Neutrophil (primary cell): Measurements from ENCODE around the gene SOX2.
A peak's percentile ranks its signal among the peaks of the same experiment; 100 is the strongest.

Source experiments
- H3K27ac ChIP-seq: fragments of 200-600 bp; sonication (generic); 2 replicates; pipeline ENCODE4 v1.5.1; 2016; ENCODE audit warnings: mild to moderate bottlenecking, moderate library complexity
- H3K27me3 ChIP-seq: fragments of 200-600 bp; sonication (generic); 2 replicates; pipeline ENCODE4 v1.6.0; 2016; ENCODE audit warnings: mild to moderate bottlenecking
- H3K36me3 ChIP-seq: fragments of 200-600 bp; sonication (generic); 2 replicates; pipeline ENCODE4 v1.5.1; 2017
- H3K4me1 ChIP-seq, 2 experiments: fragments of 200-600 bp in 1 of 2; sonication (generic) in 1 of 2; 1 replicate in 1 of 2; 2 replicates in 1 of 2; pipeline versions ENCODE4 v1.5.1 to v1.6.1; 2013 to 2016; ENCODE audit warnings: low read depth in 1 of 2, low read length in 1 of 2, mild to moderate bottlenecking in 1 of 2, moderate library complexity in 1 of 2; ENCODE audit not compliant: control insufficient read depth in 1 of 2, insufficient read depth in 1 of 2
- H3K4me3 ChIP-seq, 2 experiments: fragments of 200-600 bp in 1 of 2; sonication (generic) in 1 of 2; 1 replicate in 1 of 2; 2 replicates in 1 of 2; pipeline ENCODE4 v1.5.1; 2013 to 2016; ENCODE audit warnings: low read depth in 1 of 2, low read length in 1 of 2, mild to moderate bottlenecking in 1 of 2, moderate library complexity in 1 of 2
- H3K9me3 ChIP-seq: fragments of 200-600 bp; sonication (generic); 2 replicates; pipeline ENCODE4 v1.5.1; 2016
- CTCF ChIP-seq: fragments of 200-600 bp; sonication (generic); IDR thresholded peaks from 2 replicates; pipeline ENCODE4 v1.5.1; 2016; ENCODE audit warnings: antibody characterized with exemption

Gene SOX2

DNA sequence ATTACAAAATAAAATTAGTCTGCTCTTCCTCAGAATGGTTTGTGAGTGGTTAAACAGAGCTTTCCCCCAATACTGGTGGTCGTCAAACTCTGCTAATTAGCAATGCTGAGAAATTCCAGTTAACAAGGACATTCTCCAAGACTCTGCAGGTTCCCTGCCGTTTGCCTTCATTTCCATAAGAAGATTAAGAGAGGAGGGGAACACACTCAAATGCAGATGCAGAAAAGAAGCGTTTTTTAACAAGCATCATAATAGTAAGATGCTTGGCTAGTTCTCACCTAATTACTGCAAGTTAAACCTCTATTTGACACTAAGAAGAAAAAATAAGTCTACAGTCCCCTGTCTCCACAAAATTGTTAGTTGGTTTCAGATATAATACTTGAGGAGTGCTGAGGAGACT, 3.7 kb upstream of the SOX2 start:
- Histone ChIP-seq H3K27ac (no peak overlapping the region), H3K4me3 (no peak overlapping the region), H3K9me3 (no peaks in the 10 kb centered on the region), H3K36me3 (no peaks in the 10 kb centered on the region), H3K27me3 (peaks cover 100% of the 10 kb centered on the region), H3K4me1 (peaks cover 45 to 49% of the 10 kb centered on the region in 2 experiments)
- no peak for TF ChIP-seq CTCF

DNA sequence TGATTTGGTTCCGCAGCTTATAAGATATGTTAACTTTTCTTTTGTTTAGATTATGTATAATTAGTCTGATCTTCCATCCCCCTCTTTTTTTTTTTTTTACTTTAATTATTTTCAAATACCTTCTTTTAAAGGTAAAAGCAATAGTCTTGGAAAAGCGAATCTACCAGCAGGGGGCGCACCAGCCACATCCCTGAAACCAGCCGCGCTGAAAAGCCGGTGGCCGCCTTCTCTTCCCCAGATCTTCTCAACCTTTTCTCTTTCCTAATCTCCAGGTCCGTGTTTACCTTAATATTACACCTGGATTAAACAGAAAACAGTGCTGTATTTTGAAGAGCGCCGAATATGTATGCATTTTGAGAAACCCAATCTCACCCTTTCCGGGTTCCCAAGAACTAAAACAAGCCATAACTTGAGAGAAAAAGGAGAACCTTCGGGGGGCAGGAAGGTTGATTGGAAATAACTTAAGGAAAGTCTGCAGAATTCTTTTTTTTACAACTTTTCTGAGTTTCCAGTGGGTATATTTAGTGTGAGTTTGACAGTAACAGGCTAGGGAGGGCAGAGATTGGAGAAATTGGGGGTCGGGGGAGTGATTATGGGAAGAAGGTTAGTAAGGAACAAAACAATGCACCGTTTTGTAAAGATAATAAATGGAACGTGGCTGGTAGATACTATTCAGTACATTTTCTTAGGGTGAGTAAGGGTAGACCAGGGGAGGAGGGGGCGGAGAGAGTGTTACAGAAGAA, 2.0 kb upstream of the SOX2 start:
- H3K9me3 ChIP-seq: no peaks in the 10 kb centered on the region
- no peaks in the 10 kb centered on the region for H3K36me3 ChIP-seq
- no peak overlapping the region for H3K27ac ChIP-seq
- peaks cover 36 to 38% of the 10 kb centered on the region in 2 experiments for H3K4me1 ChIP-seq
- H3K4me3 ChIP-seq: peak overlapping the region; percentile 16 to 28
- peaks cover 100% of the 10 kb centered on the region for H3K27me3 ChIP-seq
- peak; percentile 40 for TF ChIP-seq CTCF

- H3K36me3 ChIP-seq: no peaks in the 10 kb centered on the region
- peaks cover 100% of the 10 kb centered on the region for H3K27me3 ChIP-seq
- no peaks in the 10 kb centered on the region for H3K9me3 ChIP-seq
- H3K27ac ChIP-seq: no peak overlapping the region
- H3K4me3 ChIP-seq: peak overlapping the region; percentile 28 to 59
- H3K4me1 ChIP-seq: peaks cover 34 to 35% of the 10 kb centered on the region in 2 experiments
- no peak for TF ChIP-seq CTCF
Measured at GRCh38 chr3:181710345-181711291, 1.1 kb upstream of the SOX2 start.

DNA sequence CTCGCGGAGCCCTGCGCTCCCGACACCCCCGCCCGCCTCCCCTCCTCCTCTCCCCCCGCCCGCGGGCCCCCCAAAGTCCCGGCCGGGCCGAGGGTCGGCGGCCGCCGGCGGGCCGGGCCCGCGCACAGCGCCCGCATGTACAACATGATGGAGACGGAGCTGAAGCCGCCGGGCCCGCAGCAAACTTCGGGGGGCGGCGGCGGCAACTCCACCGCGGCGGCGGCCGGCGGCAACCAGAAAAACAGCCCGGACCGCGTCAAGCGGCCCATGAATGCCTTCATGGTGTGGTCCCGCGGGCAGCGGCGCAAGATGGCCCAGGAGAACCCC, 464 bp downstream of the SOX2 start:
- Histone ChIP-seq H3K27me3 (peaks cover 100% of the 10 kb centered on the region), H3K27ac (no peak overlapping the region), H3K4me3 (peak overlapping the region; percentile 49 to 59), H3K9me3 (no peaks in the 10 kb centered on the region), H3K36me3 (no peaks in the 10 kb centered on the region), H3K4me1 (peaks cover 34 to 35% of the 10 kb centered on the region in 2 experiments)
- no peak for TF ChIP-seq CTCF

DNA sequence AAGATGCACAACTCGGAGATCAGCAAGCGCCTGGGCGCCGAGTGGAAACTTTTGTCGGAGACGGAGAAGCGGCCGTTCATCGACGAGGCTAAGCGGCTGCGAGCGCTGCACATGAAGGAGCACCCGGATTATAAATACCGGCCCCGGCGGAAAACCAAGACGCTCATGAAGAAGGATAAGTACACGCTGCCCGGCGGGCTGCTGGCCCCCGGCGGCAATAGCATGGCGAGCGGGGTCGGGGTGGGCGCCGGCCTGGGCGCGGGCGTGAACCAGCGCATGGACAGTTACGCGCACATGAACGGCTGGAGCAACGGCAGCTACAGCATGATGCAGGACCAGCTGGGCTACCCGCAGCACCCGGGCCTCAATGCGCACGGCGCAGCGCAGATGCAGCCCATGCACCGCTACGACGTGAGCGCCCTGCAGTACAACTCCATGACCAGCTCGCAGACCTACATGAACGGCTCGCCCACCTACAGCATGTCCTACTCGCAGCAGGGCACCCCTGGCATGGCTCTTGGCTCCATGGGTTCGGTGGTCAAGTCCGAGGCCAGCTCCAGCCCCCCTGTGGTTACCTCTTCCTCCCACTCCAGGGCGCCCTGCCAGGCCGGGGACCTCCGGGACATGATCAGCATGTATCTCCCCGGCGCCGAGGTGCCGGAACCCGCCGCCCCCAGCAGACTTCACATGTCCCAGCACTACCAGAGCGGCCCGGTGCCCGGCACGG, 991 bp downstream of the SOX2 start:
- peaks cover 100% of the 10 kb centered on the region for H3K27me3 ChIP-seq
- no peak for TF ChIP-seq CTCF
- no peaks in the 10 kb centered on the region for H3K9me3 ChIP-seq
- no peaks in the 10 kb centered on the region for H3K36me3 ChIP-seq
- H3K4me1 ChIP-seq: peaks cover 34 to 35% of the 10 kb centered on the region in 2 experiments
- no peak overlapping the region for H3K27ac ChIP-seq
- peak overlapping the region; percentile 5 to 49 for H3K4me3 ChIP-seq
